Measurements from ENCODE around the gene CCDC88C. TPM values are rescaled to one million over a fixed set of nuclear protein-coding genes. Genes with fewer than 3 reads are reported as not detected.
A peak's percentile ranks its signal among the peaks of the same experiment; 100 is the strongest.

Gene CCDC88C
- polyA plus RNA-seq, 6 donors from 2014 or later = 13.5 to 35.0 (median 15.8) TPM

DNA sequence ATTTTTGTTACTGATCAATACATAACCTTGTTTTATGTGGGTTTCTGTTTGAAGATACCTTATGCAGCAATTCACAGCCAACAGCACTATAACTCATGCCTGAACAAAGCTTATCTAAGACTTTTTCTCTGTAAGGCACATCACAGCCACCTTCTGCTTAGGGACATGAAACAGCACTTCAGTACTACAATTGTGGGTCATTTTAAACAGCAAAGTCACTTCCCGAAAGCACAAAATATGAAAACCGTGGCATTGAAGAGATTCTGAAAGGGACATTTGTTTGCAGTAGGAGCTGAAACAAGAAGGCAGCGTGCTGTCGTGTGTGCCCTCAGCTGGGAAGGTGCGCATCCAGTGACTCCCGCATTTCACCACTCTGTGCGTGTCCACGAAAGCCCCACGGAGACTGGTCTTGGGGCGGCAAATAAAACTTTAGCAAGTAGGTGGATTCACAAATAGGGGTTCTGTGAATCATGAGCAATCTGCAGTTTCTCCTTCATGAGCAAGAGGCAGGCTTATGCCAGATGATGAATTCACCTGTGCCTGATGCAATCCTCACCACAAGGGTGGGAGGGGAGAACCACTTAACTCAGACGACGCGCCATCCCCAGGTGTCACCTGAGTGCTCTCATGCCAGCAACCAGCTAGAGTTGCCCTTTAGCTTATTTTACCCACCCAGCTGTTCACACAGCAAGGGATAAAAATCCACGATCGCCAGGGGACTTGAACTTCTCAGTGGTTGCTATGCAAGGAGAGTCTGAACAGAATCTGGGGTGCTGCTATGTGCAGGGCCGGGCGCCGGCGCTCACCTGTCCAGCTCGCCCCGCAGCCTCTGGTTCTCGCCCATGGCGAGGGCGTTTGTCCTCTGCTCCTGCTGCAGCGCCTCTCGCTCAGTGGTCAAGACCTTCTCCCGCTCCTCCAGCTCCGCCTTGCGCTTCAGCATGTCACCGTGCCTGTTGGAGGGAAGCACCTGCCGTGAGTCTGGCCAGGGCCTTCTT lies 118.2 kb downstream of the CCDC88C start:
- Mint-ChIP-seq H3K9me3 (no peaks in the 10 kb centered on the region), H3K36me3 (peaks cover 13 to 29% of the 10 kb centered on the region in 2 donors), H3K4me1 (peaks cover 0 to 4% (median 2%) of the 10 kb centered on the region in 3 donors), H3K4me3 (peak overlapping the region in 2 of 8 donors; percentile 5 to 20), H3K27ac (peak overlapping the region in 1 of 6 donors; percentile 43), H3K27me3 (no peaks in the 10 kb centered on the region)
- ATAC-seq (ENCODE audit: low read depth in 2 of 2) (no peak), DNase-seq (no peak)

DNA sequence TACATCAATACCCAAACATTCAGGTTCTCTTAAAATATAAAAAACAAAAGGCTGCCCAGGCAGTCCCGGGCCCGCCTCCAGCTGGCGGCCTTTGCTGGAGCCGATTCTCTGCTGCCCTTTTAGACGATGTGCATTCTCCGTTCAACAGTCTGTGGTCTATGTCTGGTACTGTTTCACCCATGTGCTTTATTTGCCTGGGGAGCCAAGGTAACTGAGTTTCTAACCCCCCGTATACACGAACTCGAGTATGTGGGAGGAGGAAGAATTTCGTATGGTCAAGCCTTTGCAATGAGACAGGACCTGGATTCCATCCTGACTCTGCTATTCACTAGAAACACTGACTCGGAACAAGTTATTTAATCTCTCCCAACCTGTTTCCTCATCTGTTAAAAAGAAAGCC lies 119.0 kb downstream of the CCDC88C start:
- ATAC-seq (ENCODE audit: low read depth in 2 of 2) (no peak), DNase-seq (no peak)
- Mint-ChIP-seq H3K4me1 (peaks cover under 1 to 6% (median 2%) of the 10 kb centered on the region in 3 donors), H3K27ac (peak overlapping the region in 2 of 6 donors; percentile 24 to 68), H3K9me3 (no peaks in the 10 kb centered on the region), H3K36me3 (peaks cover 13 to 32% of the 10 kb centered on the region in 2 donors), H3K4me3 (no peak overlapping the region), H3K27me3 (no peaks in the 10 kb centered on the region)

DNA sequence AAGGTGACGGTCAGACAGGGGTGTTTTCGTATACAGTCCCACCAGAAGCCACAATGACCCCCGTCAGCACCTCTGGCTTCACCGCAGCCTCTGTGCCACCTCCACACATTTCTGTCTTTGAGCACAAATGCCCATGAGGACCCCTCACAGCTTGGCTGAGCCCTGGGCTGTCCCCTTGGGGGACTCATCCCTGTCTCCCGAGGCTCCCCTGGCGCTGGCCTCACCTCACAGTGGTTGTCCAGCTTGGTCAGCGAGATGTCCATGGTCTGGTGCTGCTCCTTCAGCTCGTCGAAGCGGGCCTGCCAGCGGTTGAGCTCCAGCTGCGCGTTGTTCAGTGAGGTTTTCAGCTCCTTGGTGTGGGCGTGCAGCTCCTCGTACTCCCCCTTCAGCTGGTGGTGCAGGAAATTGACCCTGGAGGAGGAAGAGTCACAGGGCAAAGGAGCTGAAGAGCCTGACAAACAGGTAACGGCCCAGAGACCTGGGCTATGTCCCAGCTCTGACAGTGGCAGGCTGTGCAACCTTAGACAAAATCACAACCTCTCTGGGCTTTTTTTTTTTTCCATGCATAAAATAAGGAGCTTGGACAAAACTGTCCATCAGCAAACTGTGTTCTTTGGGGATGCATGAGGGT lies 120.4 kb downstream of the CCDC88C start:
- Mint-ChIP-seq H3K36me3 (peaks cover 15 to 40% of the 10 kb centered on the region in 2 donors), H3K4me1 (peaks cover 0 to 10% (median 7%) of the 10 kb centered on the region in 3 donors), H3K27ac (peak overlapping the region in 4 of 6 donors; percentile 18 to 59 (median 42)), H3K4me3 (peak overlapping the region in 1 of 8 donors; percentile 7), H3K27me3 (no peaks in the 10 kb centered on the region), H3K9me3 (no peaks in the 10 kb centered on the region)
- DNase-seq (no peak), ATAC-seq (ENCODE audit: low read depth in 2 of 2) (no peak)

DNA sequence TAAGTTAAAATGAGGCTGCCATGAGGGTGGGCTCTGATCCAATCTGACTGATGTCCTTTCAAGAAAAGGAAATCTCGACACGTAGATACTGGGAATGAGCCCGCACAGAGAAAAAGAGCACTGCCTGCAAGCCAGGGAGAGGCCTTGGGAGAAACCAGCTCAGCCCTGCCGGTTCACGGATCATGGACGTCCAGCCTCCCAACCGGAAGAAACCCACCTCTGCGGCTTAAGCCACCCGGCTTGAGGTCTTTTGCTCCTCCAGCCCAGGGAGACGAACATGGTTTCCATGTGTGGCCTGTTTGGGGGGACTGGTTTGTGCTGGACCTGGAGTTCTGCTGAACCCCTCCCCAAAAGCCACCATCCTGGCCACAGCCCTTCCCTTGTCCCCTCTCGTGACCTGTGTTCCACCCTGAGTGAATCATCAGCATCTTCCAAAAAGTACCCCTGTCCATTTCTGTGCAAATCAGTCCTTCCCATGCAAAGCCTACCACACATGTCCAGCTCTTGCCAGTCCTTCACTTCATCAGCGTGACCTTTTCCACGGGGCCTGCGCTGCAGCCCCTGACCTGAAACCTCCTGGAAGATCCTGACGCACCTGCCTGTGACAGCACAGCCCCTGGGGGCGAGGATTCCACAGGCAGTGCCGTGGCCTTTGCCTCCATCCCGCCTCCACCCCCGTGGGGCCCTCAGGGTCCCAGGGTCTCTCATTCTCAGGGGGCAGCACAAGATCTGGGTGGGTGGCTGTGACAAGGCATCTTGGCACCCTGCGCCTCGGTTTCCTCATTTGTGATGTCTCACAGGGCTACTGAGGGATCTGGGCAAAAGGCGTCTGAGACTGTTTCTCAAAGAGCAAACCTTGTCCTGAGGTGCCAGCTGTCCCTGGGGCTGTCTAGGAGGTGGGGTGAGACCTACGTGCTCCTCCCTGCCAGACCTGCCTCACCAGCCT lies 121.5 kb downstream of the CCDC88C start:
- H3K27me3 Mint-ChIP-seq = no peaks in the 10 kb centered on the region
- no peak overlapping the region for H3K4me3 Mint-ChIP-seq
- no peak for ATAC-seq (ENCODE audit: low read depth in 2 of 2)

DNA sequence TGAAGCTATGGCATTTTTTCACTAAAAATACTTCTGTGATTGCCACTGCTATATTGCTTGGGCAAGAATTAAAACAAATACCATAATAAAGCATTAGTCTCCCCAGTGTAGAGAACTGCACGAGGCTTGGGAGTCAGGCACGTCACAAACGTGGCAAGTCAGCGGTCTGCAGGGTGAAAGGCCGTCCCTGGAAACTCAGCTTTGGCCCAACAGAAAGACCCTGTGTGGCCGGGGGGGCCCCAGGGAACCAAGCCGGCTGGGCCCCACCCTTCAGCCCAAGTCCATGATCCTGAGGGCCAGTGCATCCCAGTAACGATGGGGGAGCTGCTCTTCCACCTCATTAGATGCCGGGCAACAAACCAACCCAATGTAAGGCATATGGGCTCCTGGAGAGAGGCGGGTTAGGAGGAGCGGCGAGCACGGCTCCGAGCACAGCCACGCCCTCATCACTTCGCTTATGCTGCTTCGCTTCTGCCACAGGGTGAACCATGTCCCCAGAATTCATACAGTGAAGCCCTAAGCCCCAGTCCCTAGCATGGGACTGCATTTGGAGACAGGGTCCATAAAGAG lies 122.3 kb downstream of the CCDC88C start:
- no peak for ATAC-seq (ENCODE audit: low read depth in 2 of 2)
- no peaks in the 10 kb centered on the region for H3K27me3 Mint-ChIP-seq
- H3K36me3 Mint-ChIP-seq = peaks cover 11 to 32% of the 10 kb centered on the region in 2 donors

More for the DNA sequence above, 121.5 kb downstream of the CCDC88C start:
- Mint-ChIP-seq H3K9me3 (no peaks in the 10 kb centered on the region), H3K27ac (peak overlapping the region in 2 of 6 donors; percentile 10 to 39), H3K4me1 (peaks cover 0 to 10% (median 7%) of the 10 kb centered on the region in 3 donors), H3K36me3 (peaks cover 11 to 39% of the 10 kb centered on the region in 2 donors)
- DNase-seq = no peak

DNA sequence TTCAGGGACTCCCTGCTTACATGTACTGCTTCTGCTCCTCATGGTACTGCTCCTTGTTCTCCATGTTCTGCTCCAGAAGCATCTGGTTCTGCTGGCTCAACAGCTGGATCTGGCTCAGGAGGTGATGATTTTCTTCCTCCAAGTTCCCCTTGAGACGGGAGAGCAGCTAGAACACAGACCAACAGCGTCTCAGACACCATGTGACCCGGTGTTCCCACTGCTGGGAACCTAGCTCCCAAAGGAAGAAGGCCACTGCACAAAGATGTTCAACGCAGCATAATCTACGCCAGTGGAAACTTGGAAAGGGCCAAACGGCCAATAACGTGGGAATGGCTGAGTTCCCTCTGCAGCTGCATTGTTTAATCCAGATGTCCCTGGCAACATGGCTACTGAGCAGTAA lies 123.5 kb downstream of the CCDC88C start:
- H3K36me3 Mint-ChIP-seq = peaks cover 16 to 34% of the 10 kb centered on the region in 2 donors
- DNase-seq = no peak
- H3K4me3 Mint-ChIP-seq = no peak overlapping the region
- no peak for ATAC-seq (ENCODE audit: low read depth in 2 of 2)
- H3K4me1 Mint-ChIP-seq = peaks cover 0 to 10% (median 7%) of the 10 kb centered on the region in 3 donors
- H3K27ac Mint-ChIP-seq = peak overlapping the region in 4 of 6 donors; percentile 60 to 90 (median 84)
- H3K9me3 Mint-ChIP-seq = no peaks in the 10 kb centered on the region
- H3K27me3 Mint-ChIP-seq = no peaks in the 10 kb centered on the region

More for the DNA sequence above, 122.3 kb downstream of the CCDC88C start:
- no peak for DNase-seq
- Mint-ChIP-seq H3K4me1 (peaks cover 0 to 10% (median 7%) of the 10 kb centered on the region in 3 donors), H3K4me3 (no peak overlapping the region), H3K27ac (peak overlapping the region in 2 of 6 donors; percentile 15 to 38), H3K9me3 (no peaks in the 10 kb centered on the region)

DNA sequence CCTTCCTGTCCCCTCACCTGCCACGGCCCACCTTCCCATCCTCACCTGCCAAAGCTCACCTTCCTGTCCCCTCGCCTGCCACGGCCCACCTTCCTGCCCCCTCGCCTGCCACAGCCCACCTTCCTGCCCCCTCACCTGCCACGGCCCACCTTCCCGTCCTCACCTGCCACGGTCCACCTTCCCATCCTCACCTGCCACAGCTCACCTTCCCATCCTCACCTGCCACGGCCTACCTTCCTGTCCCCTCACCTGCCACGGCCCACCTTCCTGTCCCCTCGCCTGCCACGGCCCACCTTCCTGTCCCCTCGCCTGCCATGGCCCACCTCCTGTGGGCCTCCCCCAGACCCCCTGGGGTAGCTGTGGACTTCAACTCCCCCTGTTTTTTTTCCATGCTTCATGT lies 124.3 kb downstream of the CCDC88C start:
- ATAC-seq (ENCODE audit: low read depth in 2 of 2) = no peak
- H3K9me3 Mint-ChIP-seq = no peaks in the 10 kb centered on the region
- peaks cover 17 to 37% of the 10 kb centered on the region in 2 donors for H3K36me3 Mint-ChIP-seq

DNA sequence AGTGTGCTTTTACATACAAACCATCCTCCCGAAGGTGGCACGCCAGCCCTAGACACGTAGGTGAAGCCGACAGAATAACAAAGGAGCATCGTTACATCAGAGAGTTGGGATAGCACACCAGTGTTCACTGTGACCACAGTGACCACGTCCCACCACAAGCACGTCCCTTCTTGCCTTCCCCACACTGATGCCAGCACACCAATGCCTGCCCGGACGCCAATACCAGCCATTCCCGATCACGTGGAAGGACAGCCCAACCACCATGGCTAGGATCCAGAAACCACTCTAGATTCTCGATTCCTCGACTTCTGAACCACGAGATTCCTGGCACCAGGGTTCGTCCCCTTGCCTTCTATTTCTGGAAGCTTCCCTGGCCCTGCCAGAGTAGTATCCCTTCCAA lies 125.1 kb downstream of the CCDC88C start:
- Mint-ChIP-seq H3K4me1 (peaks cover 0 to 10% (median 7%) of the 10 kb centered on the region in 3 donors), H3K9me3 (no peaks in the 10 kb centered on the region), H3K4me3 (peak overlapping the region in 1 of 8 donors; percentile 48), H3K27ac (peak overlapping the region in 5 of 6 donors; percentile 65 to 95 (median 80)), H3K27me3 (no peaks in the 10 kb centered on the region), H3K36me3 (peaks cover 12 to 36% of the 10 kb centered on the region in 2 donors)
- no peak for DNase-seq
- no peak for ATAC-seq (ENCODE audit: low read depth in 2 of 2)

More for the DNA sequence above, 124.3 kb downstream of the CCDC88C start:
- DNase-seq = no peak
- Mint-ChIP-seq H3K27me3 (no peaks in the 10 kb centered on the region), H3K27ac (peak overlapping the region in 4 of 6 donors; percentile 29 to 90 (median 62)), H3K4me1 (peaks cover 0 to 10% (median 7%) of the 10 kb centered on the region in 3 donors), H3K4me3 (no peak overlapping the region)

DNA sequence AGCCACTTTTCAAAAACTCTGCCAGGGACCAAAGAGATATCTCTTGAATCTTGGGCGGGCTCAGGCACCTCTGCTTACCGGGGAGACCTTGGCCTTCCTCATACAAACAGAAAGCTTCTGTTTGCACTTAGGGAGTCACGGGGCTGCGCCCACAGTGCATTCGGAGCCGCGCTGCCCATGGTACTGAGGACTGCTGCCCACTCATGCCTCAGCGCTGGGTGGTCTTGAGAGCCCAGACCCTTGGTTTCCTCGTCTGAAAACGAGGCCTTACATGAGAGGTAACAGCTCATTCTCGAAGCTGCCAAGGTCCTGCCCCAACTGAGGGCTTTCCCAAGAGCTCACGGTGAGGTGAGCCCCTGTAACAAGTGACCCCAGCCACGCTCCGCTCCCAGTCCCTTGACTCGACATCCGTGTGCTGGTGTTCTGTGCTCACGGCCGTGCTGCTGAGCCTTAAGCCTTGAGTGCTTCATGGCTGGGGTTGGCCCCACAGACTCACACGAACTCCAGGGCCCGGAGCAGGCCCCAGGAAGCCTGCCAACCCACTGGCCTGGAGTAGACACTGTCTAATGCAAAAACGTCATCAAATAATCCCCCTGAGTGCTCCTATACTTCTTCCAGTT lies 125.7 kb downstream of the CCDC88C start:
- Mint-ChIP-seq H3K27ac (peak overlapping the region in 5 of 6 donors; percentile 29 to 90 (median 65)), H3K27me3 (no peaks in the 10 kb centered on the region), H3K9me3 (no peaks in the 10 kb centered on the region), H3K4me1 (peaks cover 1 to 10% (median 7%) of the 10 kb centered on the region in 3 donors), H3K36me3 (peaks cover 12 to 31% of the 10 kb centered on the region in 2 donors), H3K4me3 (no peak overlapping the region)
- DNase-seq = no peak
- ATAC-seq (ENCODE audit: low read depth in 2 of 2) = no peak

DNA sequence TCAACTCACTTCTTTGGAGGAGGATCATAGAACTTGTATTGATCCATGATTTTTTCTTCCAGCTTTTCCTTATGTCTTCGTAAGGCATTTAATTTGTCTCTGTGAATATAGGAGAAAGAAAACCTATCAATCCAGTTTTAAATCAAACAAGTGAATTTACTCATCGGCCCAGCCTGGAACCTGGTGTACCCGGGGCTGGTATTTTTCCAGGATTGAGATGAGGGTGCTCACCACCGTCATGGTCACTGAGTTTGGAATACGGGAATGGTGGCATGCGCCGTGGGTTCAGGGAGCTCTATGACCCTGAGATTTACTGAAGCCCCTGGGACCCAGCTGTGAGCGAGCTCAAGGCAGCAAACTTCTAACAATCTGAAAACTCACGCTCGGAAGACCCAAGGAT lies 126.6 kb downstream of the CCDC88C start:
- Mint-ChIP-seq H3K27me3 (no peaks in the 10 kb centered on the region), H3K36me3 (peaks cover 18 to 32% of the 10 kb centered on the region in 2 donors), H3K27ac (peak overlapping the region in 2 of 6 donors; percentile 20 to 49), H3K4me1 (peaks cover 10 to 17% (median 12%) of the 10 kb centered on the region in 3 donors), H3K4me3 (no peak overlapping the region), H3K9me3 (no peaks in the 10 kb centered on the region)
- DNase-seq = no peak
- ATAC-seq (ENCODE audit: low read depth in 2 of 2) = no peak

DNA sequence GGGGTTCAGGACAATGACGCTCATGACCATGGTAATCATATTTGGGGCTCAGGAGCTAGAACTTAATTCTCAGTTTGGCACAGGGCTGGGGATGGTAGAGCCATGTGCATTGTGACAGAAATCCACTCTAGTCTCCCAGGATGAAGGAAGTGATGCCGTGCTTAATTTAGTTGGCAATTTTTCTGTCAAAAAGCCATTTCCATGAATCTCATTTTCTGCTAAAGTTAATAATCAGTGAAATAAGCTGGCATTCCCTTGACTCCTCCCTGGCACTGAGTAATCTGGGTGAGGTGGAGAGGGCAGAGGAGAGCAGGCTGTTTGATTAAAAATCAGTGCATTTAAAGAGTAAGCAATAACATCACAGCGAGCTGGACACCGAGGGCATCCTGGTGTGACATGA lies 128.2 kb downstream of the CCDC88C start:
- Mint-ChIP-seq H3K9me3 (no peaks in the 10 kb centered on the region), H3K4me3 (peak overlapping the region in 1 of 8 donors; percentile 21), H3K27me3 (no peaks in the 10 kb centered on the region), H3K36me3 (peaks cover 20 to 42% of the 10 kb centered on the region in 2 donors), H3K27ac (peak overlapping the region in 3 of 6 donors; percentile 12 to 72 (median 13)), H3K4me1 (peaks cover 25 to 31% (median 25%) of the 10 kb centered on the region in 3 donors)
- ATAC-seq (ENCODE audit: low read depth in 2 of 2) (no peak), DNase-seq (no peak)

DNA sequence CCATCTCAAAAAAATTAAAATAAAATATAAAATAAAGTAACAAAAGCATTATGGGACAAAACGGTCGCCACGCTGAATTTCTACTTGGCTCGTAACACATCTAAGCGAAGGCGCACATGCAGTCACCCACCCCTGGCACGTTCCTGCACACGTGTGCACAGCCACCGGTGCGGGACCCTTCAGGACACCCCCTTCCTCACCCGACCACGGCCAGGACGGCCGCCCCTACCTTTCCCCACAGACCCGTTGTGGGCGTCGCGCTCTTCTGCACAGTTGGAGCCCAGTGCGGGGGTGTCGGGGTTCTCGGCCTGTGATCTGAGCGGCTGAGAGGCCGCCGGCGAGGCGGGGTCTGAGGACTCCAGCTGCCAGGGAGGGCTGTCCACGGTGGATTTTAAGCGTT lies 128.7 kb downstream of the CCDC88C start:
- Mint-ChIP-seq H3K4me3 (peak overlapping the region in 1 of 8 donors; percentile 29), H3K36me3 (peaks cover 20 to 47% of the 10 kb centered on the region in 2 donors), H3K27me3 (no peaks in the 10 kb centered on the region), H3K9me3 (no peaks in the 10 kb centered on the region), H3K27ac (no peak overlapping the region), H3K4me1 (peaks cover 29 to 36% (median 31%) of the 10 kb centered on the region in 3 donors)
- no peak for DNase-seq
- no peak for ATAC-seq (ENCODE audit: low read depth in 2 of 2)
